Motor neuron (in vitro differentiated cells): ENCODE data around the gene SDK1. TPM values are rescaled to one million over a fixed set of nuclear protein-coding genes. Genes with fewer than 3 reads are reported as not detected.
"Not testable (repeated sequence)": the region's sequence is repeated elsewhere in the genome, so short reads cannot be mapped to it uniquely, and the experiment has no call there.

Experiments used
- ATAC-seq, 8 experiments: fragments of 200-7000 bp; cut with Tn5 transposase; replicated peaks in 6 of 8; 2 replicates each; pipeline ENCODE4 v1.8.0; 2021; ENCODE audit warnings: mild to moderate bottlenecking in 8 of 8, moderate library complexity in 8 of 8
- H3K27ac ChIP-seq, 2 donors: fragments of 250-450 bp; sonication (Bioruptor Pico); 2 replicates each; pipeline ENCODE4 v1.9.0; 2021; ENCODE audit warnings: antibody characterized with exemption in 2 of 2, mild to moderate bottlenecking in 2 of 2, moderate library complexity in 1 of 2
- H3K4me1 ChIP-seq, 2 donors: fragments of 250-450 bp; sonication (Bioruptor Pico); replicated peaks in 1 of 2; 2 replicates each; pipeline ENCODE4 v1.6.1; 2021; ENCODE audit warnings: antibody characterized with exemption in 2 of 2, mild to moderate bottlenecking in 2 of 2, moderate library complexity in 1 of 2
- H3K4me3 ChIP-seq, 5 donors: fragments of 250-450 bp; sonication (Bioruptor Pico); 2 replicates each; pipeline ENCODE4 v1.9.0; 2021; ENCODE audit warnings: antibody characterized with exemption in 5 of 5, mild to moderate bottlenecking in 5 of 5, moderate library complexity in 4 of 5
- WGBS, 10 experiments: fragments of 450-650 bp; shearing (Covaris generic); methylation state at CpG; one replicate each; pipeline ENCODE4 v1.0.0; 2022; 5-methylcytosine and 5-hydroxymethylcytosine counted together
- in situ Hi-C, 9 experiments: fragments of 400-800 bp; cut with MboI; loops; one replicate each; pipeline ENCODE4 v1.15.0; 2021; ENCODE audit warnings: low sequenced_read_pairs in 9 of 9, low pct_unique_long_range_greater_than_20kb in 2 of 9; ENCODE audit not compliant: unreplicated experiment in 9 of 9
- total RNA-seq, 8 experiments: library from RNA; unstranded; fragments of 300-600 nt; gene quantifications; 2 replicates each; pipeline versions ENCODE4 v1.2.3 to v1.2.4, GENCODE V29; 2022

The SDK1 gene
- total RNA-seq, 8 experiments from 2014 or later = 0.66 to 30.6 (median 8.0) TPM

DNA sequence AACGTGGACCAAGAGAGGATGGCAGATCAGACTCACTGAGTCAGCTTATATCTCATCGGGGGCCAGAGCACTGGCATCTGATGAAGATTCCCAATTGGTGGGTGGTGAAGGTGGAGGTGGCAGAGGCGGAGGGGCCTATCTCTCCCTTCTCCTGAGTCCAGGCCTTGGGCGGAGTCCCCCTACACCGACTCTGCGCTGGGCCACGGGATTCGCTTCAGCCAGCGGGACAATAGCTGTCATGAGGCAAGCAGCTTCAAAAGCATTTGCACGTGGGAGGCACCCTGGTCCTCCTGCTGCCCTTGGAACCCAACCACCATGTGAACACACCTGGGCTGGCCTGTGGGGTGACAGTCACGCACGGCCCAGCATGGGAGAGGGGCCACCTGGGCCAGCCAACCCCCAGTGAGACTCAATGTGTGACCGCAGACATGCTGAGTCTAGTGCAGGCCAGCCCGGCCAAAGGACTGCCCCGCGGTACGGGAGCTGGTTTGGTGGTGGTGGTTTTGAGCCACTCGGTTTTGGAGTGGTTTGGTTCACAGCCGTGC, 914.2 kb downstream of the SDK1 start:
- no peak overlapping the region for H3K4me3 ChIP-seq
- no peak overlapping the region for H3K27ac ChIP-seq
- ATAC-seq = no peak
- in situ Hi-C loops = no loop called here
- peaks cover 0 to 6% of the 10 kb centered on the region in 2 donors for H3K4me1 ChIP-seq
- 57 to 100% (median 87%) methylated on average over 1 to 9 of the region's 19 CpGs; no CpG with 5 or more reads in 4 of the 10 experiments for WGBS, 10 experiments

DNA sequence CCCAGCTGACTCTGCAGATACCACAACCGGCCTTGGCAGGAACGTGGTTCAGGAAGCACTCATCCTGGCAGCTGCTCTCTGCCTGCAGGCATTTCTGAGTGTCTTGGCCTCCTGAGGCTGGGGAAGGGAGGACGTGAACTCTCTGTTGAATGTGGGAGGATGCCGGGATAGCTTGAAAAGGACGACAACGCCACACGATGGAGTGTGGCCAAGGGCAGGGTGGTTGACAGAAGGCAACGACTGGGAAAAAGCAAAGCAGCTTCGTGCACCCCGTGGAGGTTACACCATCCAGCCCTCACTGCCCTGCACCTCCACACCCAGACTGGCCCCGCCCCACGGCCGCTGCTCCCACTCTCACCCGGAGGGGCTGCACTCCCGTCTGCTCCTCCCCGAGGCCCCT, 915.0 kb downstream of the SDK1 start:
- in situ Hi-C loops = no loop called here
- no peak overlapping the region for H3K27ac ChIP-seq
- peaks cover 0 to 6% of the 10 kb centered on the region in 2 donors for H3K4me1 ChIP-seq
- 0 to 100% (median 74%) methylated on average over 1 to 9 of the region's 16 CpGs; no CpG with 5 or more reads in 1 of the 10 experiments for WGBS, 10 experiments
- H3K4me3 ChIP-seq = no peak overlapping the region
- ATAC-seq = no peak

DNA sequence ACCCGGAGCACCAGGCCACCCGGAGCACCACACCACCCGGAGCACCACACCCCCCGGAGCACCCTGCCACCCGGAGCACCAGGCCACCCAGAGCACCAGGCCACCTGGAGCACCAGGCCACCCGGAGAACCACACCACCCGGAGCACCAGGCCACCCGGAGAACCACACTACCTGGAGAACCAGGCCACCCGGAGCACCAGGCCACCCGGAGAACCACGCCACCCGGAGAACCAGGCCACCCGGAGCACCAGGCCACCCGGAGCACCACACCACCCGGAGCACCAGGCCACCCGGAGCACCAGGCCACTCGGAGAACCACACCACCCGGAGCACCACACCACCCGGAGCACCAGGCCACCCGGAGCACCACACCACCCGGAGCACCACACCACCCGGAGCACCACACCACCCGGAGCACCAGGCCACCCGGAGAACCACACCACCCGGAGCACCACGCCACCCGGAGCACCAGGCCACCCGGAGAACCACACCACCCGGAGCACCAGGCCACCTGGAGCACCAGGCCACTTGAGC, 916.1 kb downstream of the SDK1 start:
- WGBS, 10 experiments = 90% methylated on average over 2 to 4 of the region's 29 CpGs; no CpG with 5 or more reads in 8 of the 10 experiments
- H3K4me1 ChIP-seq, ATAC-seq, in situ Hi-C loops, H3K4me3 ChIP-seq, H3K27ac ChIP-seq: not testable (repeated sequence)

DNA sequence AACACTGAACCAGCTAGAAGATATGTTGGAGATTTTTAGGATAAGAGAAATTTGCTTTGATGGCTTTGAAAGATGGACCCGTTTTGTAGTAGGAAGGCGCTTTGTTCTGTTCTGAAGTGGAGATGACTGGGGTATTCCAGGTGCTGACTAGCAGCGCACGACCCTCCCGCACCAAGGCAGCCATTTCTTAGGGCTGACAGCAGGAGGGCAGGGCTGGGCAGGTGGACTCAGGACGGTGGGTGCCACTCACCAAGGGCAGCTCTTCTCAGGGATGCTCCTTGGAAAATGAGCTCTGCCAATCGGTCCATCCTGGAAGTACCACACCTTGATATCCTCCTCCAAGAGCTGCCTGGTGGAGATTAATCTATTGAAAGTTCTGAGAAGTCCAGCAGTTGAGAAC, 917.4 kb downstream of the SDK1 start:
- Histone ChIP-seq H3K4me1 (peaks cover 0 to 6% of the 10 kb centered on the region in 2 donors), H3K27ac (no peak overlapping the region), H3K4me3 (no peak overlapping the region)
- in situ Hi-C loops = no loop called here
- ATAC-seq = no peak
- 25 to 96% (median 90%) methylated on average over 1 to 5 of the region's 7 CpGs; no CpG with 5 or more reads in 1 of the 10 experiments for WGBS, 10 experiments

DNA sequence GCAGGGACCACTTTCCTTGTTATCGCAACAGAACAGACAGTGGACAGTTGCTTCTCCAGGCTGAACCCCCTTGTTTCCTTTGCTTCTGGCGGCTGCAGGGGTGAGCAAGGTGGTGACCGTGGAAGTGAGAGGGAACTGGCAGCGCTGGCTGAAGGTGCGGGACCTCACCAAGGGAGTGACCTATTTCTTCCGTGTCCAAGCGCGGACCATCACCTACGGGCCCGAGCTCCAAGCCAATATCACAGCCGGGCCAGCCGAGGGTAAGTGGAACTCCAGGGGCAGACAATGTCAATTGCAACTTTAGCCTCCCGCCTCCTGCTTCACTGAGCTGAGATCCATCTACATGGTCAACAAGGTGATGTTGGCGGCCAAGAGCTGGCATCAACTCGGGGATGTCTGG, 919.0 kb downstream of the SDK1 start:
- 40 to 100% (median 80%) methylated on average over 1 to 11 of the region's 15 CpGs for WGBS, 10 experiments
- in situ Hi-C loops = no loop called here
- no peaks in the 10 kb centered on the region for H3K4me1 ChIP-seq
- no peak overlapping the region for H3K27ac ChIP-seq
- no peak overlapping the region for H3K4me3 ChIP-seq
- no peak for ATAC-seq

DNA sequence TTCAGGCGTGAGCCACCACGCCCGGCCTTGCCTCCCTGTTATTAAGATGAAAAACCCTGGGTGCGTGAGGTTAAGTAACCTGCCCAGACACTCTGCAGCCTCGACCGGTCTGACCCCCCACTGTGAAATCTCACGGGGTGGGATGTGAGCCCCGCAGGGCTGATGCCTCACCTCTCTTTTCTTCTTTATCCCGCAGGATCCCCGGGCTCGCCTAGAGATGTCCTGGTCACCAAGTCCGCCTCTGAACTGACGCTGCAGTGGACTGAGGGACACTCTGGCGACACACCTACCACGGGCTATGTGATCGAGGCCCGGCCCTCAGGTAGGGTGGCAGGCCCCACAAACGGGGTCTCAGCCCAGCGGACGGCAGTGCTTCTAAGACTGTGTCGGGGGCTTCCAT, 920.0 kb downstream of the SDK1 start:
- Histone ChIP-seq H3K4me3 (no peak overlapping the region), H3K27ac (no peak overlapping the region), H3K4me1 (no peaks in the 10 kb centered on the region)
- in situ Hi-C loops = no loop called here
- ATAC-seq = no peak
- 53 to 100% (median 96%) methylated on average over 1 to 9 of the region's 21 CpGs; no CpG with 5 or more reads in 4 of the 10 experiments for WGBS, 10 experiments

DNA sequence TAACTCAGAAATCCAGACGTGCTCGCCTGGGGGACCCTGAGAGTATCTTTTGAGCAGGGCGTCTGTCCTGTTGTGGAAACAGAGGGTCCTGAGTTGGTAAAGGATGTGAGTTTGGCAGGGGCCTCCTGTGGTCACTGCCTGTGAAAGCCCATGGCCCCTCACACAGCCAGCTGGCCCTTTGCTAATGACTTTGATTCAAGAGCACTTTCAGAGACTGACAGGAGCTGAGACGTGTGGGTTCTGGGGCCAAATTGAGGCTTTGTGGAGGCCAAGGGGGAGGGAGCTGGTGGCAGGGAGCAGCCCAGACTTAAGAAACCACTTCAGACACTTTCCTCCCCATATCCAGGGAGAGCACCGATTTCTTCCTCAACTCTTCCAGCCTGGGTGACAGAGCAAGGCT, 921.6 kb downstream of the SDK1 start:
- 80 to 100% (median 94%) methylated on average over 1 to 3 of the region's 5 CpGs; no CpG with 5 or more reads in 7 of the 10 experiments for WGBS, 10 experiments
- ATAC-seq = no peak

DNA sequence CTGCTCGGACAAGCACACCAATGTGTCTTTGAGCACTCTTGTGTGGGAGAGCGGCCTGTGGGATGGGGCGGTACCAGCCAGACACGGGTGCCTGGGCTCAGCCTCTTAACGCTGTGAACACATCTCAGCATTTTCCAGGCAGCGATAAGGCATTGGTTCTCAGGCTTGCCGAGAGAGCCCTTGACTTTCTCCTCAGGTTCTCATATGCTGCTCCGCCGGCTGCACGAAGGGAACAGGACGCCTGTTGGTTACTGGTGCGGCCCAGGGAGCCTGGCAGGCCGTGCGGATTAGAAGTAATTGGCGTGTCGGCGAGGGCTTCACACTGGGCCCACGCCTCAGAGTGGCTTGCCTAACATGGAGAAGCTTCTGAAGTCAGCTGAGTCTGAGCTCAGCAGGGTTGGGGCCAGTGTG, 924.3 kb downstream of the SDK1 start:
- no peak overlapping the region for H3K4me3 ChIP-seq
- WGBS, 10 experiments = 60 to 100% (median 75%) methylated on average over 1 to 10 of the region's 18 CpGs; no CpG with 5 or more reads in 6 of the 10 experiments
- ATAC-seq = no peak
- peaks cover 16 to 27% of the 10 kb centered on the region in 2 donors for H3K4me1 ChIP-seq
- in situ Hi-C loops = no loop called here
- no peak overlapping the region for H3K27ac ChIP-seq

More for the DNA sequence above, 921.6 kb downstream of the SDK1 start:
- peaks cover 9 to 11% of the 10 kb centered on the region in 2 donors for H3K4me1 ChIP-seq
- H3K27ac ChIP-seq = no peak overlapping the region
- no peak overlapping the region for H3K4me3 ChIP-seq
- in situ Hi-C loops = no loop called here

DNA sequence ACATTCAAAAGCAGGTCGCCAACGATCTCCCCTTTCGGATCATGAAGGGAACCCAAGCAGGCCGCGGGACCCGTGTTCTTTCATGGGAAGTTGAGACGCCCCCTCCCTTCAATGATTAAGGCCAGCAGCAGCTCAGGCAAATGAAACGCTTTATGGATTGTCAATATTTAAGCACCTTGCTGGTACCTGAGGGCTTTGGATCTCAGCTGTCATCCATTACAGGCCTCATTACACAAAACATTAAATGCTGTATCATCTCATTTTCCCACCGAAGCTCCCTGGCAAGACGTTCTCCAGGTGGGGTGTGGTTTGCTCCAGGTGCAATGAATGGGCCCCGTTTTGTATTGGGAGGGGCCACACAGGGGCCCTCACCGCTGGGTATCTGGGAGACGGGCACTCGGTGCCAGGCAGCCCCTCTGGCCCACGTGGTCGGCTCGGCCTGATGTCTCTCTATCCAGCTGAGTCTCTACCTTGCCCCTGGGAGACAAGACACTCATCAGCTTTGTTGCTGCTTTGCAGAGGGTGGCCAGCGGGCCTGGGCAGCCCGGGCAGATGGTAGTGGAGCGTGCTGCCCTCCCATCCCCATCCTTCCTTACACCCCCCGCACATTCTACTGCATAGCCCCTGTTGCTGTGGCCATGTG, 925.0 kb downstream of the SDK1 start:
- no peak overlapping the region for H3K27ac ChIP-seq
- H3K4me3 ChIP-seq = no peak overlapping the region
- in situ Hi-C loops = no loop called here
- ATAC-seq = no peak
- WGBS, 10 experiments = 57 to 93% (median 90%) methylated on average over 3 to 9 of the region's 21 CpGs; no CpG with 5 or more reads in 7 of the 10 experiments
- peaks cover 16 to 27% of the 10 kb centered on the region in 2 donors for H3K4me1 ChIP-seq

DNA sequence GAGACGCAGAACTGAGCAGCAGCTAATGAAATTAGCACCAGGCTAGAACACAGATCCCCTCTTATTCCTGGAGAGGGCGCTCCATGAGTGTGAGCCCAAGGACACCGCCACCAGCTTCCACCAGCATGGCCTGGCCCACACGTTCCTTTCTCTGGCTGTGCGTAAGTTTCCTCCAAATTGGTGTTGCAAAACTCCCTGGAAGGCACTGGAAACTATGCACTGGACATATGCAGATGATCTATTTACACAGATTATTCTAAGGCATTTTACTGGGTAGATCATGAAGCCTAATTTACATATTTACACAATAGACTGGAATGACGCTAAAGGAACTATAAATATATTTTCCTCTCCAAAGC, 925.5 kb downstream of the SDK1 start:
- H3K4me3 ChIP-seq = no peak overlapping the region
- peak in 4 of 8 experiments; percentile 12 to 98 (median 33) for ATAC-seq
- in situ Hi-C loops = no loop called here
- H3K27ac ChIP-seq = no peak overlapping the region
- 8 to 100% (median 86%) methylated on average over 1 to 5 of the region's 6 CpGs; no CpG with 5 or more reads in 4 of the 10 experiments for WGBS, 10 experiments
- peaks cover 16 to 27% of the 10 kb centered on the region in 2 donors for H3K4me1 ChIP-seq

DNA sequence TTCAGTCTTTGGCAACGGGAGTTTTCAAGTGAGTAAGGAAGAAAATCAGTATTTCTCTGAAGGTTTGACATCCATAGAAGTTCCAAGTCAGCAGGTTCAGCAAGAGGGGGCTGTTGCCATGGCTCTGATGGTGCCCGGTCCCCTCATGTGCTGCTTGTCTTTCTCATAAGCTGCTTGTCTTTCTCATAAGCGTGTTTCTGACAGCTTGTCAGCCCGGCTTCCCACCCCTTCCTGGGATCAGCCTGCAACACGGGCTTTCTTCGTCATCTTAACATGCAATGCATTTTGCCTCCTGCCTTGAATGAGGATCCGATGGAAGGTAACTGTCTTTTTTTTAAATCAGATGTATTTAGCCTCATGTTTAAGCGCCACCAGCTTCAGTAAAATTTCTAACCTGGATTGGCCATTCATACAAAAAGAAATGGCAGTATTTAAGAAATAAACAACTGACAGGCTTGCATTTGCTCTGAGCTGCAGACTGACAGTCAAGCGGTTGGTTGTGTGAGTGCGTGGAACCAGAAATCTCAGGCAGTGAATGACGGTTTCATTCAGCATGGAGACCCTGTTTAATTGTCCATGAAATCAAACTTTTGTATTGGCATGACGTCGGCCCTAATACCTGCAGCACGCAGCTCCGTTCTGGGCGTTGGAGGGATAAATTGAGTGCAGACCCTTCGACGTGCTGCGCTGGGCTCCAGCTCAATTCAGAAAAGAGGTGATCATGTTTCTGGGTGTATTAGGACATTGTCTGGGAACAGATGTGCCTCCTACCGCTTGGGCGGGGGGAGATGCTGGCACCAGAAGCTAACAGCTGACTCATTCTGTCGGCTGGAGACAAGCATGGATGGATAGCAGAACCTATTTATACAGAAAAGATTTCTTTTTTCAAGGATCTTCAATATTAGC, 926.3 kb downstream of the SDK1 start:
- Histone ChIP-seq H3K4me3 (no peak overlapping the region), H3K27ac (no peak overlapping the region)
- WGBS, 10 experiments = 8 to 73% (median 34%) methylated on average over 3 to 19 of the region's 22 CpGs

DNA sequence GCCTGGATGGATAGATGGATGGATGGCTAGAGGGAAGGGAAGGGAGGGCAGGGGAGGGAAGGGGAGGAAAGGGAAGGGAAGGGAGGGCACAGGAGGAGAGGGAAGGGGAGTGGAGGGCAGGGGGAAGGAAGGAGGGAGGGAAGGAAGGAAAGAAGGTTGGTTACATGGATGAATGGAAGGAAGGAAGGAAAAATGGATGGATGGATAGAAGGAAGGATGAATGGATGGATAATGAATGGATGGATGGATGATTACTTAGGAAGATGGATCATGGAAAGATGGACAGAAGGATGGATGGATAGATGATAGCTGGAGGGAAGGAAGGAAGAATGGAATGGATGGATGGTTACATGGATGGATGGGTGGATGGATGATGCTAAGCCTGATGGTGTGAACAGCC, 929.3 kb downstream of the SDK1 start:
- H3K4me1 ChIP-seq = peaks cover 16 to 27% of the 10 kb centered on the region in 2 donors
- no peak overlapping the region for H3K4me3 ChIP-seq
- H3K27ac ChIP-seq = no peak overlapping the region
- in situ Hi-C loops = no loop called here
- ATAC-seq = no peak

More for the DNA sequence above, 926.3 kb downstream of the SDK1 start:
- peak in 6 of 8 experiments; percentile 7 to 89 (median 84) for ATAC-seq
- in situ Hi-C loops = no loop called here
- peaks cover 16 to 27% of the 10 kb centered on the region in 2 donors for H3K4me1 ChIP-seq

DNA sequence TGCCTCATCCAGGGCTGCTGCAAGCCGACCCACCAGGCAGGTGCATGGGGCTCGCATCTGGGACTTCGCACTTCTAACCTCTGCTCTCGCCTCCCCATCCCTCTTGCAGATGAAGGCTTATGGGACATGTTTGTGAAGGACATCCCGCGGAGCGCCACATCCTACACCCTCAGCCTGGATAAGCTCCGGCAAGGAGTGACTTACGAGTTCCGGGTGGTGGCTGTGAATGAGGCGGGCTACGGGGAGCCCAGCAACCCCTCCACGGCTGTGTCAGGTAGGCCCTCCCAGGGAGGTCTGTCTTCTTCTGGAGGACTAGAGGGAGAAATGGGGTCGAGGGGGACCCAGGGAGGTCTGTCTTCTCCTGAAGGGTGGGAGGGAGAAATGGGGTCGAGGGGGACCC, 932.1 kb downstream of the SDK1 start:
- ATAC-seq = no peak
- WGBS, 10 experiments = 0 to 94% (median 57%) methylated on average over 1 to 7 of the region's 15 CpGs; no CpG with 5 or more reads in 6 of the 10 experiments
- in situ Hi-C loops = no loop called here
- Histone ChIP-seq H3K4me1 (peaks cover 8 to 28% of the 10 kb centered on the region in 2 donors), H3K27ac (no peak overlapping the region), H3K4me3 (no peak overlapping the region)
